Measurements from ENCODE around the gene SMPDL3A.

Gene SMPDL3A

DNA sequence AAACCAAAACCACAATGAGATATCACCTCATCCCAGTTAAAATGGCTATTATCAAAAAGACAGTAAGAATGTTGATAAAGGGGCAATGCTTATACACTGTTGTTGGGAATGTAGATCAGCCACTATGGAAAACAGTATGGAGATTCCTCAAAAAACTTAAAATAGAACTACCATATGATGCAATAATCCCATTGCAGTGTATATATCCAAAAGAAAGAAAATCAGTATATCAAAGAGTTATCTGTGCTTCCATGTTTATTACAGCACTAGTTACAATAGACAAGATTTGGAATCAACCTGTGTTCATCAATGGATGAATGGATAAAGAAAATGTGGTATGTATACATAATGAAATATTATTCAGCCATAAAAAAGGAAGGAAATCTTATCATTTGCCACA is 13.1 kb upstream of the SMPDL3A start:
- DNase-seq (ENCODE audit: low spot score) = no peak

DNA sequence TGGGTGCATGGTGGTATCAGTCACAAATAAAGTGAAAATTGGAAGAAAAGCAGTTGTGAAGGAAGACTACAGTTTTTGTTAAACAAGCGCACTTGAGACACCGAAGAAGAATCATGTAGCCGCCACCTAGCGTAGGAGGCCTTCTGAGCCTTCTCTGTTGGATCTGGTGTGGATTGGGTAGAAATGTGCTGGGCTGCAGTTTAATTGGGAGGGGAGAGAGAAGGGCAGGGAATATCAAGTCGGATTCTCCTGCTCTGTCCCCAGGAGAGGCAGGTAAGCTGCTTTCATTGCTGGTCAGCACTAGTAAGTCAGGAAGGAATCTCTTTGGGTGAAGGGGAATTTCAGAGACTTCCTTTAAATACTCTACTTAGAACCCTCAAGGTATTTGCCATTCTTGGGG is 10.8 kb upstream of the SMPDL3A start:
- no peak for DNase-seq (ENCODE audit: low spot score)

DNA sequence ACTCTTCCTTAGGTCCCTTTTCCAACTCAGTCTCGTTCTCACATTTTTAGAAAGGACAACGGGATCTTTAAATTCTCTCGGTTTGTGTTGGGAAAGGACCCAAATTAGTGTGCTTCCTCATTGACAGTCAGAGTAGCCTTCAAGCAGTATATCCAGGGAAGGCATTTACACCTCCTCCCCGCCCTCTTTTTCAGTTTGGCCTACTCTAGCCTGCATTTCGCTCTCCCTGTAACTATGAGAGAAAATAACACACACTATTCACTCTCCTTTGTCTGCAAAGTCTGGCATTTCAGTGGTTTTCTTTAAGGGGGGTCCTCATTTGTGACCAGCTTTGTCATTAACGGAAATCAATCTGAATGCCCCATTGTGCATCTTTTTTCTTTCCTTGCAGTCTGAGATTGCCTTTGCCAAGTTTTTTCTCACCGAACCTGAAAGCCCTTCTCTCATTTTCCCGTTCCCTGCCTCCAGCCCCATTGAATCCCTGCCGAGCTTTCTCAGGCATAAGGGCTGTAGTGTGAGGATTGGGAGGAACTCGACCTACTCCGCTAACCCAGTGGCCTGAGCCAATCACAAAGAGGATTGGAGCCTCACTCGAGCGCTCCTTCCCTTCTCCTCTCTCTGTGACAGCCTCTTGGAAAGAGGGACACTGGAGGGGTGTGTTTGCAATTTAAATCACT is 9.9 kb upstream of the SMPDL3A start:
- no peak for DNase-seq (ENCODE audit: low spot score)

GRCh38 chr6:122779667-122780066 is 9.4 kb upstream of the SMPDL3A start, which contains the start of gene FABP7:
Gene FABP7 (plus strand): TSS chr6:122779716. CDS start chr6:122779795, 79 bp downstream.
- DNase-seq (ENCODE audit: low spot score) = no peak

- no peak for DNase-seq (ENCODE audit: low spot score)
These were observed 8.9 kb upstream of the SMPDL3A start for GRCh38 chr6:122780114-122780513.

- no peak for DNase-seq (ENCODE audit: low spot score)
These were observed 7.3 kb upstream of the SMPDL3A start for GRCh38 chr6:122781716-122782115.

DNA sequence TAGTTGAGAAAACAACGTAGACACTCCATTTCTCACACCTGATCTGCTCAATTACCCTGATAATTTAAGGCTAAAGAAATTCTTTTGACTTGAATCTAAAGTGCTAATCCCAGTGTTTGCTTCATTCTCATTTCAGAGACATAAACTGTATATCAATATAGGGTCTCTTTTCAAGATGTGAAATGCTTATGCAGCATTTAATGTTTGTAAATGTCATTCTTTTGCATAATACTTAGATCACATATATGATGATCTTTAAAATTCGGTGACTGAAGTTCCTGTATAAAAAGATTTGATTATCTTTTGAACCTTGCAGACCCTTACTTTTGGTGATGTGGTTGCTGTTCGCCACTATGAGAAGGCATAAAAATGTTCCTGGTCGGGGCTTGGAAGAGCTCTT is 5.7 kb upstream of the SMPDL3A start:
- no peak for DNase-seq (ENCODE audit: low spot score)

DNA sequence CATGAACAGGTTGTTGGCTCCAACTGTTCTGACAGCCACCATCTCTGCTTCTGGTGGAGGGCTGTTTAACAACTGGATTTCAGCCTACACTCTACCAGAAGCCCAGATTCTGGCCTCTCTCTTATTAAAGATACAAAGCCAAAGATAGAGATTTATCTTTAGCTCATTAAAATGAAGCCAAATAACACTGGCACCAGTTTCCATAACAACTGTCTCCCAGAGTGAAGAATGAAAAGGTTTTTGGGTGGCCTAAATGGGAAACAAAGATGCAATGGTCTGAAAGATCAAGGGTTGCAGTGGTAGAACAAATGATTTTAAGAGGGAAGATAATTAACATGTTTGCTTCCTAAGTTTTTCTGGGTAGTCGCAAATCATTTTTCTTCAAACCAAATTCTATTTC is 3.2 kb upstream of the SMPDL3A start:
- no peak for DNase-seq (ENCODE audit: low spot score)

DNA sequence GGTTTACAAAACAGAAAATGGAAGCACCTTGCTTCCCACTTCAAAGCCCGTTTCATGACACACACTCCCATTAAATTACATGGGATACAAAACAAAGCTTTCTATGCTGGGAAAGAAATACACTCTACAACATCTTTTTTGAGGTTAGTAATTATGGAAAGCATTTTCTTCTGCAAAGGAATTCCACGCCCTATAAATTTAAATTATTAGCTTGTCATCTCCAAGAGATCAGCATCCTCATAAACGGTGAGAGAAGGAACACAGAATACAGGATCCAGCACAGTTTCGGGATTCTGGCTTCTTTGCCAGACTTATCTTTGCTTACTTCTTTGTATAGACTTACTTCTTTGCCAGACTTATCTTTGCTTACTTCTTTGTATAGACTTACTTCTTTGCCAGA is 1.3 kb upstream of the SMPDL3A start:
- DNase-seq (ENCODE audit: low spot score) = no peak

DNA sequence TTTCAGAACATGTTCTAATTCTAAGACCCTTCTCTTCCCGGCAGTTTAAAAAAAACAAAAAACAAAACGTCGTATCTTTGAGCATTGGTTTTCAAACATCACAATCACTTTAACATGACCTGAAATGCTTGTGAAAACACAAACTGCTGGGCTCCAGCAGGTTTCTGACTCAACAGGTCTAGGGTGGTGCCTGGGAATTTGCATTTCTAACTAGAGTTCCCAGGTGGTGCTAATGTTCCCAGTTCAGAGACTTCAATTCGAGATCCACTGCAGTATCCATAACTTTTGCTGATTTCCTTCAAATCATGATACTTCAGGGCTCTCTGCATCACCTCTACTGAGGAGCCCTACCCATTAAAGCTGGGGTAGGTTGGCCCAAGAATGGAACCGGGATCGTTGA is 850 bp upstream of the SMPDL3A start:
- no peak for DNase-seq (ENCODE audit: low spot score)

DNA sequence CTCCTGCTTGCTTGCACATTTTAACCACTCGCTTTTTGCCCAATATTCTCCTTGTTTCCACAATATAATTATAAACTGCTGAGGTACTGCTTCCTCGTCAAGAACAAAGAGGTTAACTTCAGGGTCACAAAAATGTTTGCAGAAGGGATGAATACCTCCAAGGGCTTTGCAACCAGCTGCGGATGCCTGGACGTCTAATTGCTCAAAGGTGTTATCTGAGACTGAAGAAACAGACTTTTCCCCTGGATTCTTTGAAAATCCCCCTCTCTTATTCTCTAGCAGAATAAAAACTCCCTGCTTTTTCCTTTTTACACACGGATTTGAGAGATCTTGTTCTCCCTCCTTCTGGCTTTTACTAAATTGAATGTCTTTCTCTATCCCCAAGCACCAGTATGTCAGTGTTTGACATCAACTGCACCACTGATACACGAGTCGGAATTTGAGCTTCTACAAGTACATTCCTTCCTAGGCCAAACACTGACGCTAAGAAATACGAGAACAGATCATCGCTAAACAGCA is 336 bp upstream of the SMPDL3A start:
- no peak for DNase-seq (ENCODE audit: low spot score)

GRCh38 chr6:122790028-122790422 is 967 bp downstream of the SMPDL3A start:
- no peak for DNase-seq (ENCODE audit: low spot score)

DNA sequence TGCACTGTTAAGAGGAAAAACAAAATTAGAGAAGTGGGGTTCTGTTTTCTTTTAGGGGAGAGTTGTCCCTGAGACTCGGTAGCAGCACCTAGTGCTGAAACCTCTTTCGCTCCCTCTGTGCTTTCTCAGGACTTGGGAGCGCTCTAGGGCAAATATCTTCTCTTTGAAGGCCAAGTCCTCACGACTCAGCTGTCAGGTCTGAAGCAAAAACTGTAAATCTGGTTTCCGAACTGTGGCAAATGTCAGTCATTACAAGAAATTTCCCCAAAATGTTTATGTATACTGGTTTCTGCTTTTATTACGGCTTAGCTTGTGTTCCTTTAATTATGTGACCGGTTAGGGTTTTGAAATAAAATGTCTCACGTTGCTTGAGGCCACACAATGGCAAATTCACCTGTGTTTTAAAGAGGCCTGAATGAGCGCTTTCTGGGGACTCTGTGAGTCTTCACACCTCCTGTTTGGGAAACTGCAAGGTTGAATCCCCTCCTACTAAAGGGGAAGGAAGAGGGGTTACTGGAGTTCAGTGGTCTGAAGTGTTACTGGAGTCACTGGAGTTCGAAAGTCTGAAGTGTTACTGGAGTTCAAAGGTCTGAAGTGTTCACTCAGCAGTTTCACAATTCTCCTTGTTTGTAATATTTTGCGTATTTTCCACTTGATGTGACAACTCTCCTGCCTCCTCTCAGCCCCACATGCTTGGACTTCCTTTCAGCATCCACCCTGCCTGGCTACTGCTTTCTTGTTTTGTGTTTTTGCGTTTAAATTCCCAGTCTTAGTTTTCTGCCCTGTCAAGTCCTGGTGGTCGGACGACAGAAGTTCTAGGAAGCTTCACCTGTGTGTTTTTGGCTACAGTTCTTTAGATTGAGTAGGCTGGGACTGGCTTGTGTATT is 1.6 kb downstream of the SMPDL3A start:
- no peak for DNase-seq (ENCODE audit: low spot score)

GRCh38 chr6:122791310-122791679 is 2.2 kb downstream of the SMPDL3A start:
- DNase-seq (ENCODE audit: low spot score) = no peak

DNA sequence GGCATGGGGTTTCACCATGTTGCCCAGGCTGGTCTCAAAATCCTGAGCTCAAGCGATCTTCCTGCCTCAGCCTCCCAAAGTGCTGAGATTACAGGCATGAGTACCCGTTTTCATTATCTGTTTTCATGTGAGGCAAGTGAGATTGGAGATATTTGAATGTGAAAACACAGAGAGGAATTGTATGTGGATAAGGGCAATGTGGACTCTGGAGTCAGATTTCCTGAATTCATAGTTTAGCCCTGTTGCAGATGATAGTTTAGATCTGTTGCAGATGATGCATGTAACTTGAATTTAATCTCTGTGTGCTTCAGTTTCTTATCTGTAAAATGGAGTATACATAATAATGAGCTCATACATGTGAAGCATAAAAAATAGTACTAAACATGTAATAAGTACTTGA is 3.7 kb downstream of the SMPDL3A start:
- DNase-seq (ENCODE audit: low spot score) = no peak

DNA sequence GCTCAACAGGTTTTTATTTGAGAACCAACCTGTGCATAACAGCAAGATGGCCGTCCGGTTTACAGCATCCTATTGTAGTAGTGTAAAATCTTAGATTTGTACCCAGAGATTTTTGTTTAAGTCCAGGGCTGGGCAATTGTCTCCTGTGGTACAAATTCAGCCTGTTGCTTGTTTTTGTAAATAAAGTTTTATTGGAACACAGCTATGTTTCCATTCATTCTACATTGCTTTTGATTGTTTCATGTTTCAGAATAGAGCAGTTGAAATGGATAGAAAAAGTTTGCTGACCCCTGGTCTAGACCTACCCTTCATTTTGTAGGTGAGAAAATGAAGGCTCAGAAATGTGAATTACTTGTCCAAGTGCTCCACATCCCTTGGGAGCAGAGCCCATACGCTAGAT is 8.5 kb downstream of the SMPDL3A start:
- no peak for DNase-seq (ENCODE audit: low spot score)

DNA sequence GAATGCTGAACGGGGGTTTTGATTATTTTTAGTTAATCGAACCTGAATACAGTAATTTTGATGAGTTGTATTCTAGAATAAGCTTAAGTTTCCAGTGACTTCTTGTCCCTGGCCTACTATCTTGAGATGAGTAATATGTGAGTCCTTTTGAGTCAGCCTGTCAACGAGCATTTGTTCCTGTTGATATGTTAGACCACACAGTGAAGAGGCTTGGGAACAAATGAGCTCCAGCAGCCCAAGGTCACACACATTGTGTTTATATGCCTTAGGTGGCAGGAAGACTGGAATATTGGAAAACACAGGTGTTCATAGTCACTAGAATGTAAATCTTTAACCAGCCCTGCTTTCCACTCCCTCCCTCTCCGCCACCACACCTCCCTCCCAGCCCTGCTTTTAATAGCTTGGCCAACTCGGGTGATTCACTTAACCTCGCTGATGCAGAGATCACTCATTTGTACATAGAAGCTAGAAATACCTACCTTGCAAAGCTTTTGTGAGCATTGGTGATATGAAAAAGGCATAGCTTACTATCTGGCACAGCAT is 9.1 kb downstream of the SMPDL3A start:
- no peak for DNase-seq (ENCODE audit: low spot score)

DNA sequence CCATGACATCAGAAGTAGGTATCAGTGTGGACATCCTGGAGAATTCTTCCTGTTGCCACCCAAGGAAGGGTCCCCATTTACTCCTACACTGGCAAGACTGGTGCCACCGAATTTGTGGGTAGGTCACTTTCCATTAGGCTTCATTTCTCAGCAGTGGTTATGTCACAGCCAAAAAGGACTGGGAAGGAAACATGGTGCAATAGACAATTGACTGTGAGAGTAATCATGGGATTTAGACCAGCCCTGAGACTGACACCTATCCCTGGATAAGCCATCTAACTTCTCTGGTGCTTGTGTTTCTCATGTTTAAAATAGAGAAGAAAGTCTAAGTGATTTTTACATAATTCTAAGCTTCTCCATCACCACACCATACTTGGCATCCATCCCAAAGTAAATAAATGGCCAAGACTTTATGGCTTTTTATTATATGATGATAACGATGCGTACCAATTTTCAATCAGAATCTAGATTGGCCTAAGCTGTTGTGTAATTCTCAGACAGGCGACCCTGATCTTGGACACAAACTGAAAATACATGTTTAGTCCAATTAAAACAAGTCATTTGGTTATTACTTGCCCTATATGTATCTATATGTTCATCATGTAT is 10.2 kb downstream of the SMPDL3A start:
- no peak for DNase-seq (ENCODE audit: low spot score)

DNA sequence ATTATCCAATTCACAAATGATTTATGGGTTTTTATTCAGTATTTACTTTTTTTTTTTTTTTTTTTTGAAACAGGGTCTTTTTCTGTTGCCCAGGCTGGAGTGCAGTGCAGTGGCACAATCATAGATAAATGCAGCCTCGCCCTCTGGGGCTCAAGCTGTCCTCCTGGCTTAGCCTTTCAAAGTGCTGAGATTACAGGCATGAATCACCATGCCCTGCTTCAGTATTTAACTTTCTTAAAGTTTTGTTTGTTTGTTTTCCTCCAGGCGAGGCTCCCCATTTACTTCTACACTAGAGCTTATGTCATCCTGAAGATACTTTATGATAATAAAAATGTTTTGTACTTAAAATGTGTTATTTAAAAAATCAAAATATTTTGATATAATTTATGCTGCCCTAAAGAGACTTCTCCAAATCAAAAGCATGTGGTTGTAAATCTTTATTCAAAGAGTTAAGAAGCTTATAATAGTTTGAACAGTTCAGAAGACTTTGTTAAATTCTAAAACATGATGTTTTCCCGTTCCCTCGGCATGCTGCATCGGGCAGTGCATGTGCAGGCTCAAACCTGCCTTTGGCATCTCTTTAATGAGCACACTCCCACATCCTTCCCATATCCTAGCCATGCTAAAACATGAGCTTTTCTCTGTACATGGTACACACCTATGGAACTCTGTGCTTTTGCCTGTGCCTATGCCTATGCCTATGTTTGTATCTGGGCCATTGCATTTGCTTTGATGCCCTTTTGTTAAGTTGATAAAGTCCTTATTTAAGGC is 11.0 kb downstream of the SMPDL3A start:
- no peak for DNase-seq (ENCODE audit: low spot score)

DNA sequence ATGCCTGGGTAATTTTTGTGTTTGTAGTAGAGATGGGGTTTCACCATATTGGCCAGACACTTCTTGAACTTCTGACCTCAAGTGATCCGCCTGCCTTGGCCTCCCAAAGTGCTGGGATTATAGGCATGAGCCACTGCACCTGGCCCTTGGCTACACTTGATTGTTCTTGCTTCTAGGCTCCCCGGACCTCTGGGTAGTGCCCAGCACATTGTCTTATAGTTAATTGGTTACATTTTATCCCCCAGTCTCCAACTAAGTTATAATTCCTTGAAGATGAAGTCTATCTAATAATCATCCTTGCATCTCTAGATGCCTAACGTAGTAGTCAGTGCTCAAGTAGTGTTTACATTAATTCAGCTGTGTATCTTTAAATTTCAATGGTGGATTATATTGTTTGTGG is 11.8 kb downstream of the SMPDL3A start:
- DNase-seq (ENCODE audit: low spot score) = no peak

DNA sequence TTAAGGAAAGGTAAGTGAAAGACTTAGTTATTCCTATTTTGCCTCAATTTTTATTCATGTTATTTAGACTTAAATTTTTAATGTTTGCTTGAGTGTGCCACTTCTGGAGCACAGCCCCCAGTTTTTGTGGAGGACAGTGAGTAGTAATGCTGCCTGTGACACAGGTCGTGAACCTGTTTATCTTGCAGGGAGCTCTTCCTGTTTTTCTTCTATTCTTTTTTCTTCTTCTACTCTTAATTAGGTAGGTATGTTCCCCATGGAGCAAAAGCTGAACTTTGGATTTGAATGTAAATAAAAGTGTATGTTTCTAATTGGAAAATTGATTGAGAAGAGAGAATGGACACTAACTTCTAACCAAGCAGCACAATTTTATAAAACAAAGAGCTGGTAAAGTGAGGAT is 12.3 kb downstream of the SMPDL3A start:
- no peak for DNase-seq (ENCODE audit: low spot score)

- DNase-seq (ENCODE audit: low spot score) = no peak
These were observed 14.2 kb downstream of the SMPDL3A start for GRCh38 chr6:122803171-122803661.

All from D341Med (cell line).